Measurements from ENCODE around the gene PTPRN2.

The PTPRN2 gene

GRCh38 chr7:158576050-158576762 is 11.4 kb downstream of the PTPRN2 start:
- DNase-seq (ENCODE audit: low spot score), result no peak

- DNase-seq (ENCODE audit: low spot score), result no peak
Observed at GRCh38 chr7:158574308-158575036, 13.2 kb downstream of the PTPRN2 start.

GRCh38 chr7:158573310-158573709 is 14.3 kb downstream of the PTPRN2 start:
- no peak for DNase-seq (ENCODE audit: low spot score)

GRCh38 chr7:158572000-158572828 is 15.4 kb downstream of the PTPRN2 start:
- no peak for DNase-seq (ENCODE audit: low spot score)

- DNase-seq (ENCODE audit: low spot score), result no peak
Observed at GRCh38 chr7:158570449-158571170, 17.0 kb downstream of the PTPRN2 start.

GRCh38 chr7:158569858-158570323 is 17.7 kb downstream of the PTPRN2 start:
- no peak for DNase-seq (ENCODE audit: low spot score)

GRCh38 chr7:158568974-158569857 is 18.4 kb downstream of the PTPRN2 start:
- DNase-seq (ENCODE audit: low spot score), result no peak

- DNase-seq (ENCODE audit: low spot score), result no peak
Observed at GRCh38 chr7:158567153-158567603, 20.4 kb downstream of the PTPRN2 start.

- DNase-seq (ENCODE audit: low spot score), result peak; percentile 56
Observed at GRCh38 chr7:158564663-158565035, 23.0 kb downstream of the PTPRN2 start.

- DNase-seq (ENCODE audit: low spot score), result no peak
Observed at GRCh38 chr7:158563911-158564662, 23.5 kb downstream of the PTPRN2 start.

- DNase-seq (ENCODE audit: low spot score), result no peak
Observed at GRCh38 chr7:158563051-158563450, 24.6 kb downstream of the PTPRN2 start.

GRCh38 chr7:158562517-158562916 is 25.1 kb downstream of the PTPRN2 start:
- no peak for DNase-seq (ENCODE audit: low spot score)

GRCh38 chr7:158561659-158562058 is 26.0 kb downstream of the PTPRN2 start:
- DNase-seq (ENCODE audit: low spot score), result no peak

GRCh38 chr7:158560386-158560785 is 27.2 kb downstream of the PTPRN2 start:
- DNase-seq (ENCODE audit: low spot score), result no peak

GRCh38 chr7:158559356-158559755 is 28.3 kb downstream of the PTPRN2 start:
- no peak for DNase-seq (ENCODE audit: low spot score)

GRCh38 chr7:158558816-158559215 is 28.8 kb downstream of the PTPRN2 start:
- DNase-seq (ENCODE audit: low spot score), result no peak

GRCh38 chr7:158557441-158557755 is 30.2 kb downstream of the PTPRN2 start:
- DNase-seq (ENCODE audit: low spot score), result no peak

GRCh38 chr7:158556721-158557440 is 30.7 kb downstream of the PTPRN2 start:
- DNase-seq (ENCODE audit: low spot score), result no peak

- no peak for DNase-seq (ENCODE audit: low spot score)
Observed at GRCh38 chr7:158555034-158555520, 32.5 kb downstream of the PTPRN2 start.

All from SW480 (cell line).